ENCODE measurements around the gene SMARCA2.

Gene SMARCA2

GRCh38 chr9:1972672-1973071 is 42.5 kb upstream of the SMARCA2 start:
- ATAC-seq (ENCODE audit: low read depth): no peak
- Histone ChIP-seq H3K4me1 (ENCODE audit: insufficient read depth, poor library complexity, severe bottlenecking) (no peaks in the 10 kb centered on the region), H3K9me3 (ENCODE audit: severe bottlenecking) (no peaks in the 10 kb centered on the region), H3K27ac (ENCODE audit: poor library complexity, severe bottlenecking) (no peak overlapping the region), H3K4me3 (ENCODE audit: severe bottlenecking) (no peak overlapping the region), H3K36me3 (ENCODE audit: low read depth) (no peaks in the 10 kb centered on the region), H3K27me3 (ENCODE audit: insufficient read depth, poor library complexity, severe bottlenecking) (peaks cover 3% of the 10 kb centered on the region)
- no peak for DNase-seq (ENCODE audit: low spot score)
- no peak for TF ChIP-seq CTCF (IDR thresholded peaks at IDR 0.05; ENCODE audit: poor library complexity, severe bottlenecking)

- TF ChIP-seq CTCF (IDR thresholded peaks at IDR 0.05; ENCODE audit: poor library complexity, severe bottlenecking): no peak
- Histone ChIP-seq H3K36me3 (ENCODE audit: low read depth) (no peaks in the 10 kb centered on the region), H3K4me3 (ENCODE audit: severe bottlenecking) (no peak overlapping the region), H3K4me1 (ENCODE audit: insufficient read depth, poor library complexity, severe bottlenecking) (no peaks in the 10 kb centered on the region), H3K9me3 (ENCODE audit: severe bottlenecking) (no peaks in the 10 kb centered on the region), H3K27me3 (ENCODE audit: insufficient read depth, poor library complexity, severe bottlenecking) (peaks cover 3% of the 10 kb centered on the region), H3K27ac (ENCODE audit: poor library complexity, severe bottlenecking) (no peak overlapping the region)
- ATAC-seq (ENCODE audit: low read depth) (no peak), DNase-seq (ENCODE audit: low spot score) (no peak)
Observed at GRCh38 chr9:1977026-1977425, 38.1 kb upstream of the SMARCA2 start.

- no peak for DNase-seq (ENCODE audit: low spot score)
- Histone ChIP-seq H3K36me3 (ENCODE audit: low read depth) (no peaks in the 10 kb centered on the region), H3K9me3 (ENCODE audit: severe bottlenecking) (no peaks in the 10 kb centered on the region), H3K4me3 (ENCODE audit: severe bottlenecking) (no peak overlapping the region), H3K4me1 (ENCODE audit: insufficient read depth, poor library complexity, severe bottlenecking) (no peaks in the 10 kb centered on the region), H3K27me3 (ENCODE audit: insufficient read depth, poor library complexity, severe bottlenecking) (peaks cover 3% of the 10 kb centered on the region), H3K27ac (ENCODE audit: poor library complexity, severe bottlenecking) (no peak overlapping the region)
- no peak for TF ChIP-seq CTCF (IDR thresholded peaks at IDR 0.05; ENCODE audit: poor library complexity, severe bottlenecking)
- peak; percentile 54; the same call in 2 of the 3 replicates for ATAC-seq (ENCODE audit: low read depth)
Observed at GRCh38 chr9:1978941-1979340, 36.2 kb upstream of the SMARCA2 start.

GRCh38 chr9:1979741-1980367 is 35.3 kb upstream of the SMARCA2 start:
- peaks cover 2% of the 10 kb centered on the region for H3K27me3 ChIP-seq (ENCODE audit: insufficient read depth, poor library complexity, severe bottlenecking)
- H3K4me1 ChIP-seq (ENCODE audit: insufficient read depth, poor library complexity, severe bottlenecking): no peaks in the 10 kb centered on the region
- TF ChIP-seq CTCF (IDR thresholded peaks at IDR 0.05; ENCODE audit: poor library complexity, severe bottlenecking): no peak
- H3K9me3 ChIP-seq (ENCODE audit: severe bottlenecking): no peaks in the 10 kb centered on the region
- no peaks in the 10 kb centered on the region for H3K36me3 ChIP-seq (ENCODE audit: low read depth)
- no peak overlapping the region for H3K4me3 ChIP-seq (ENCODE audit: severe bottlenecking)
- no peak overlapping the region for H3K27ac ChIP-seq (ENCODE audit: poor library complexity, severe bottlenecking)
- DNase-seq (ENCODE audit: low spot score): no peak
- peak; percentile 71 for ATAC-seq (ENCODE audit: low read depth)

GRCh38 chr9:1980387-1980786 is 34.8 kb upstream of the SMARCA2 start:
- no peaks in the 10 kb centered on the region for H3K27me3 ChIP-seq (ENCODE audit: insufficient read depth, poor library complexity, severe bottlenecking)
- no peak for ATAC-seq (ENCODE audit: low read depth)
- H3K36me3 ChIP-seq (ENCODE audit: low read depth): no peaks in the 10 kb centered on the region
- no peak for DNase-seq (ENCODE audit: low spot score)
- no peaks in the 10 kb centered on the region for H3K4me1 ChIP-seq (ENCODE audit: insufficient read depth, poor library complexity, severe bottlenecking)
- H3K9me3 ChIP-seq (ENCODE audit: severe bottlenecking): no peaks in the 10 kb centered on the region
- no peak for TF ChIP-seq CTCF (IDR thresholded peaks at IDR 0.05; ENCODE audit: poor library complexity, severe bottlenecking)
- no peak overlapping the region for H3K27ac ChIP-seq (ENCODE audit: poor library complexity, severe bottlenecking)
- no peak overlapping the region for H3K4me3 ChIP-seq (ENCODE audit: severe bottlenecking)
